Lung (tissue), 12 donors: ENCODE data around the gene MAGEB2. TPM values are rescaled to one million over a fixed set of nuclear protein-coding genes. Genes with fewer than 3 reads are reported as not detected.

Experiments used
- ATAC-seq: fragments of 200-7000 bp; cut with Tn5 transposase; one replicate; pipeline ENCODE4 v1.9.1; 2020; ENCODE audit warnings: moderate number of reproducible peaks; ENCODE audit not compliant: insufficient read depth, low FRiP score
- DNase-seq, 3 donors: peaks; one replicate each; pipeline ENCODE4 v3.0.0-alpha.2; 2013 to 2017
- H3K27ac ChIP-seq, 2 donors: one replicate each; pipeline ENCODE4 v1.5.1; 2013; ENCODE audit warnings: mild to moderate bottlenecking in 2 of 2, moderate library complexity in 2 of 2, control low read depth in 1 of 2, inconsistent platforms in 1 of 2, low read depth in 1 of 2, low read length in 1 of 2
- H3K27me3 ChIP-seq, 3 donors: one replicate each; pipeline ENCODE4 v1.5.1; 2013; ENCODE audit warnings: low read length in 2 of 3; ENCODE audit not compliant: control insufficient read depth in 3 of 3, insufficient read depth in 3 of 3
- H3K36me3 ChIP-seq, 4 donors: one replicate each; pipeline ENCODE4 v1.5.1; 2013; ENCODE audit warnings: low read length in 4 of 4, mild to moderate bottlenecking in 1 of 4, moderate library complexity in 1 of 4; ENCODE audit not compliant: control insufficient read depth in 4 of 4, insufficient read depth in 4 of 4
- H3K4me1 ChIP-seq, 5 donors: one replicate each; pipeline ENCODE4 v1.5.1; 2013; ENCODE audit warnings: low read length in 5 of 5, mild to moderate bottlenecking in 2 of 5, moderate library complexity in 1 of 5; ENCODE audit not compliant: control insufficient read depth in 5 of 5, insufficient read depth in 5 of 5
- H3K4me3 ChIP-seq: one replicate; pipeline ENCODE4 v1.5.1; 2013; ENCODE audit warnings: mild to moderate bottlenecking, control low read depth, moderate library complexity
- H3K9ac ChIP-seq, 2 donors: one replicate each; pipeline ENCODE4 v1.5.1; 2013; ENCODE audit warnings: low read length in 2 of 2, control low read depth in 1 of 2; ENCODE audit not compliant: insufficient read depth in 1 of 2
- H3K9me3 ChIP-seq, 4 donors: one replicate each; pipeline ENCODE4 v1.5.1; 2013; ENCODE audit warnings: low read length in 3 of 4, mild to moderate bottlenecking in 1 of 4, moderate library complexity in 1 of 4; ENCODE audit not compliant: control insufficient read depth in 4 of 4, insufficient read depth in 3 of 4
- WGBS, 2 donors: extraction: QIAGEN DNeasy Blood & Tissue Kit; methylation state at CpG; one replicate each; pipeline ENCODE4 v1.1.7; 2013; 5-methylcytosine and 5-hydroxymethylcytosine counted together
- polyA plus RNA-seq, 2 donors: library from polyadenylated mRNA; stranded (reverse); fragments of 200-250 nt; gene quantifications; one replicate each; pipeline ENCODE4 v1.2.1, GENCODE V29; 2013
- total RNA-seq, 2 donors: library from RNA; depleted of rRNA in 1 of 2; stranded (reverse); fragments of >200 nt in 1 of 2; gene quantifications; one replicate each; pipeline ENCODE4 v1.2.1, GENCODE V29; 2014 to 2021
- TF ChIP-seq, protein P1 (sequence below): IDR thresholded peaks from 2 replicates; pipeline ENCODE4 v1.5.1; 2012; ENCODE audit warnings: mild to moderate bottlenecking; ENCODE audit errors: control extremely low read depth, extremely low read depth
- donor health status: control.
- donor health status: control.
- donor health status: Bipolar disorder and iron deficiency.
- donor health status: healthy.
- donor health status: DM: yes; HTN: yes; CAD: no.

The MAGEB2 gene
- total and polyA plus RNA-seq, 4 donors = not detected

GRCh38 chrX:30212172-30212571 lies 3.2 kb upstream of the MAGEB2 start:
- TF ChIP-seq, protein P1, sequence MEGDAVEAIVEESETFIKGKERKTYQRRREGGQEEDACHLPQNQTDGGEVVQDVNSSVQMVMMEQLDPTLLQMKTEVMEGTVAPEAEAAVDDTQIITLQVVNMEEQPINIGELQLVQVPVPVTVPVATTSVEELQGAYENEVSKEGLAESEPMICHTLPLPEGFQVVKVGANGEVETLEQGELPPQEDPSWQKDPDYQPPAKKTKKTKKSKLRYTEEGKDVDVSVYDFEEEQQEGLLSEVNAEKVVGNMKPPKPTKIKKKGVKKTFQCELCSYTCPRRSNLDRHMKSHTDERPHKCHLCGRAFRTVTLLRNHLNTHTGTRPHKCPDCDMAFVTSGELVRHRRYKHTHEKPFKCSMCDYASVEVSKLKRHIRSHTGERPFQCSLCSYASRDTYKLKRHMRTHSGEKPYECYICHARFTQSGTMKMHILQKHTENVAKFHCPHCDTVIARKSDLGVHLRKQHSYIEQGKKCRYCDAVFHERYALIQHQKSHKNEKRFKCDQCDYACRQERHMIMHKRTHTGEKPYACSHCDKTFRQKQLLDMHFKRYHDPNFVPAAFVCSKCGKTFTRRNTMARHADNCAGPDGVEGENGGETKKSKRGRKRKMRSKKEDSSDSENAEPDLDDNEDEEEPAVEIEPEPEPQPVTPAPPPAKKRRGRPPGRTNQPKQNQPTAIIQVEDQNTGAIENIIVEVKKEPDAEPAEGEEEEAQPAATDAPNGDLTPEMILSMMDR = no peak
- no peaks in the 10 kb centered on the region for H3K36me3 ChIP-seq
- peaks cover 0 to 9% (median 0%) of the 10 kb centered on the region in 3 donors for H3K27me3 ChIP-seq
- no peak overlapping the region for H3K27ac ChIP-seq
- peaks cover 0 to 2% (median 0%) of the 10 kb centered on the region in 4 donors for H3K9me3 ChIP-seq
- WGBS, 2 donors = 80 to 89% methylated on average over 2 of the region's 2 CpGs
- no peak for DNase-seq
- no peaks in the 10 kb centered on the region for H3K4me1 ChIP-seq
- H3K9ac ChIP-seq = no peak overlapping the region
- no peak for ATAC-seq
- H3K4me3 ChIP-seq = no peak overlapping the region

GRCh38 chrX:30217465-30217864 lies 2.1 kb downstream of the MAGEB2 start:
- H3K9me3 ChIP-seq = peaks cover 0 to 2% (median 0%) of the 10 kb centered on the region in 4 donors
- ATAC-seq = no peak
- H3K27ac ChIP-seq = no peak overlapping the region
- no peak for DNase-seq
- 35 to 46% methylated on average over 1 of the region's 1 CpG for WGBS, 2 donors
- TF ChIP-seq, protein P1 = no peak
- no peaks in the 10 kb centered on the region for H3K36me3 ChIP-seq
- no peaks in the 10 kb centered on the region for H3K4me1 ChIP-seq
- no peak overlapping the region for H3K4me3 ChIP-seq
- peaks cover 0 to 4% (median 0%) of the 10 kb centered on the region in 3 donors for H3K27me3 ChIP-seq
- no peak overlapping the region for H3K9ac ChIP-seq

DNA sequence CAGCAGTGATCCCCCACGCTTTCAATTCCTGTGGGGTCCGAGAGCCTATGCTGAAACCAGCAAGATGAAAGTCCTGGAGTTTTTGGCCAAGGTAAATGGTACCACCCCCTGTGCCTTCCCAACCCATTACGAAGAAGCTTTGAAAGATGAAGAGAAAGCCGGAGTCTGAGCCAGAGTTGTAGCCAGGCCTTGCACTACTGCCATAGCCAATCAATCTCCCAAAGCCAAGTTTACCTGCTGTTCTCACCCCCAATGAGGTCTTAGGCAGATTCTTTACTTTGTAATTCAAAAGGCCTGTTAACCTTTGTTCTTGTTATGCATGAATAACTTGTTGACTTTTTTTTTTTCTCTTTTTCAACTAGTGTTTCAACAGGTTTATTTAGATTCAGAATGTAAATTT lies 4.0 kb downstream of the MAGEB2 start:
- no peak overlapping the region for H3K9ac ChIP-seq
- no peaks in the 10 kb centered on the region for H3K4me1 ChIP-seq
- H3K27me3 ChIP-seq = no peaks in the 10 kb centered on the region
- TF ChIP-seq, protein P1 = no peak
- H3K4me3 ChIP-seq = no peak overlapping the region
- WGBS, 2 donors = 75 to 81% methylated on average over 4 of the region's 4 CpGs
- no peak overlapping the region for H3K27ac ChIP-seq
- H3K9me3 ChIP-seq = peaks cover 0 to 2% (median 0%) of the 10 kb centered on the region in 4 donors
- ATAC-seq (no peak), DNase-seq (no peak)
- H3K36me3 ChIP-seq = no peaks in the 10 kb centered on the region

DNA sequence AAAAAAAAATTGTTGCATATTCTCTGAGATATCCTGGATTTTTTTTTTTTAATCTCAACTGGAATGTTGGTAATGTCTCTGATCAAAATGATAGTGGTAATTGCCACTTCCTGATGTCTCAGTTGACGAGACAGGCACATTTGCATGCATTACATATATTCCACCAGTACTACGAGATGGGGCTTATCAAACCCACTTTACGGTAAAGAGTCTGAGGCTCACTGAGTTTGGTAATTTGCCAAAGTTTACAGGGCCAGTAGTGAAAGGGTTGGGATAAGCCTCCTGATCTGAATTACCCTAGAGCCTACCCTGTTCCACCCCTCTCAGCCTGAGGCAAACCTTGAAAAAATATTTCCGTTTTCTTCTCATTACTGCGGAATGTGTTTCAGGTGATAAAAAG lies 5.3 kb downstream of the MAGEB2 start:
- no peak overlapping the region for H3K4me3 ChIP-seq

More for the DNA sequence above, 5.3 kb downstream of the MAGEB2 start:
- no peak for ATAC-seq
- Histone ChIP-seq H3K9ac (no peak overlapping the region), H3K27me3 (no peaks in the 10 kb centered on the region), H3K4me1 (no peaks in the 10 kb centered on the region), H3K9me3 (no peaks in the 10 kb centered on the region), H3K36me3 (no peaks in the 10 kb centered on the region), H3K27ac (no peak overlapping the region)
- TF ChIP-seq, protein P1 = no peak
- 79 to 88% methylated on average over 5 of the region's 5 CpGs for WGBS, 2 donors
- DNase-seq = no peak
